Central memory CD4-positive, alpha-beta T cell (primary cell): ENCODE results near the gene AUTS2.

Experiments
- DNase-seq: peaks from one replicate; pipeline ENCODE4 v3.0.0; 2022

AUTS2 gene

DNA sequence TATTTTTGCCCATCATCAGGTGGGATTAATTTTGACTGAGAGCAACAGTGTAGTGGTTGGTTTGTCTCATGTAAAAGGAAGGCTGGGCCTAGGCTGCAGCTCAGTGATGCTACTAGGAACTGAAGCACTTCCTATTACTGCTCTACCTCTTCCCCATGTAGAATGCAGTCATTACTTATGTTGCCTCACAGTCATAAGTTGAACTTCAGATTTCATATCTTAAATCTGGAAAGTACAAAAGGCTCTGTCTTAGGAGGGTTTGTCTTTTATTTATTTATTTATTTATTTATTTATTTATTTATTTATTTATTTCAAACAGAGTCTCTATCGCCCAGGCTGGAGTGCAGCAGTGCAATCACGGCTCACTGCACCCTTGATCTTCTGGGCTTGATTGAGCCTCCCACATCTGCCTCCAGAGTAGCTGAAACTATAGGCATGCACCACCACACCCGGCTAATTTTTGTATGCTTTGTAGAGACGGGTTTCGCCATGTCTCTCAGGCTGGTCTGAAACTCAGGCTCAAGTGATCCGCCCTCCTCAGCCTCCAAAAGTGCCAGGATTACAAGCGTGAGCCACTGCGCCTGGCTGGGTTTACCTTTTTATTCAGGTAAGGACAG lies 812.0 kb downstream of the AUTS2 start:
- DNase-seq, result no peak

DNA sequence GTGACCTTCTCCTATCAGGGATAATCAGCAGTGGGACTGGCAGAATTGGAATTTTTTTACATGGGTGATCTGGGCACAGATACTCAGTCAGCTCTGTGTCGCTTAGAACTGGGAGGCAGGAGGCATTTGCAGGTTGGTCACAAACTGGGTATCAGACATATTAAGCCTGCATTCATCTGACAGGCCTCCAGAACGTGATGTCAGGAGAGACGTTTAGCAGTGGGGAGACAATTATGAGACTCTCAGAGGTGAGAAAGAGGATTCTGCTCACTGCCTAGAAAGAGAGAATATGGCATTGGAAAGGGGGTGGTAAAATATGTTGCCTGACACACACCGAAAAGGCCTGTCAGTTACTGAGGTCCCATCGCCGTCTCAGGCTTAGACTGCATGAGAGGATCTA lies 816.1 kb downstream of the AUTS2 start:
- no peak for DNase-seq

DNA sequence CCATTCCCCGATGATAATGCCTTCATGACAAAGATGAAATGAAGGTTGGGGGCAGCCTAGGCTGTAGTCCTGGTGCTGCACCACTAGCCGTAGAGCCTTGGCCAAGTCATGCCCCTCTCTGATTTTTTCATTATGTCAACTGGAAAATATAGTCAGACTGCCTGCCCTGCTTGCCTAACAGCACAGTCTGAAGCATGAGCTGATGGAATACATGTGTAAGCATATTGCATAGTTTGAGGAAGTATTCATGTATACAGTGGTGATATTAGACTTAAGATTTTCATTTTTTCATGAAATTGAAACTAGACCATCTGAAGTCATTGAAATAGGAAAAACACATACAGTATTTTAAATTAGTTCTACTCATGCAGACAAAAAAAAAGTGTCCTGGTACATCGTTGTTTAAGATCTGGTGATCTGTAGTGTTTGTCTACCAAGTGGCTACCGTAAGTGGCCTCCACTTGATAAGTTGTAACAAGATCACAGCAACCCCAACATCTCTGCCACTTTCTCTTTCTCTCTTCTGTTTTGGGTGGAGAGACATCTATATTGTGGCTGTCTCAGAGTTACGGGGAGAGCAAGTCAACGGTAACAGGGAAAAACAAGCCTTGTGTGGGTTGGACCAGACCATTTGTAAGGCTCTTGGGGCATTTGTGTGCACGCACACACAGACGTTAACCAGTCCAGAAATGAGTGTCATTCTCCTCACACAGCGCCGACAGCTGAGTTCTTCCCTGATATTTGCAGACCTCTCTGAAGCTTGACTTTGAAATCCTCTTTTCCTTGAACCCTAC lies 817.1 kb downstream of the AUTS2 start:
- DNase-seq, result no peak

DNA sequence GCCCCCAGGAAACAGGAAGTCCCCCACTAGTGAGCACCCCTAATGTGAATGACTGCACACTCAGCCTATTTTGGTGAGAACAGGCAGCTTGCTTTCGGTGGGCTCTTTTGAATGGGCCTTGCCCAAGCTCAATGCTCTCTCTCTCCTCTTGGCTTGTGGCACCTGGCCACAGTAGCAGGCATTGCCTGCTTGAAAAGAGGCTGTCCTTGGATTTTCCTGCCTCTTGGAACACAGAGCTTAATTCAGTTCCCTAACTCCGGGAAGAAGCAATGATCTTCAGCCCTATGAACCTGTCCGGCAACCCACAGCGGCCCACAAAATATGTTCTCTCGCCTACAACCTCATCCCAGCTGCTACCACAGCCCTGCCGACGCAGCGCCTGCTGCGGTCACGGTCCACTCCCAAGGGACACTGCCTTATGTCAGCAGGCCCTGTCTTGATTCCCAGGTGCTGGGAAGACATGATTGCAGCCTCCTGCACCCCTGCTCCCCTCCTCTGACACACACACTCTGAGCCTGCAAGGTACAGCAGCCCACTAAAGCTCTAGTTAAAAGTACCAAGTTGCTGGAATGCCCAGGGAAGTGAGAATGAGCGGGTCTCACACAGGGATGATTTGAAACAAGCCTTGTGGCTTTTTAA lies 818.2 kb downstream of the AUTS2 start:
- no peak for DNase-seq

DNA sequence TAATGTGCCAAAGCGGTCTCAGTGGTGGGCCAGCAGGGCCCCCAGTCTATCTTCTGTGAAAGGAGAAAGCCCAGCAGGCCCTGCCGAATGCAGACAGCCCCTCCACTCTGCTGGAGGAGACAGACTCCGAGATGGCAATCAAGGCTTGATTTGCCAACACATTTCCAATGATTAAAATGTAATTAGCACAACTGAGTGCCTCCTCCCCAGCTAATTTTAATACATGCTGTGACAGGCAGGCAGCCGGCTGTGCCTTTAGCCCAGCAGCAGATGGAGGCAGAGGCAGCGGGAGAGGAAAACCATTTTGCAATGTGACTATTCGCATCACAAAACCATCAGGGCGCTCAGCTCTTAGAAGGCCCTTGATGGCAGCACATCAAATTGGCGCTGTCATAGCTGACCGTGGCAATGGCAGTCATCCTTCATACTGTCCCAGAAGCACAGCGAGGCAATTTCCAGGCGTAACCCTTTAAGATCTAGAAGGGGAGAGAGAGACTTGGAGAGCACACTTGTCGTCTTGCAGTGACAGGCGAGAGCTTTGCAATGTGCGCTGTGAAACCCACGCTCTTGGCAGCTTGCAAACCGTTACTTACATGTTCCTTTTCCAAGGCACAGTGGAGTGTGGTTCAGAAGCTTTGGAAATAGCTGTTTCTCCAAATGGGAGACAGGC lies 818.8 kb downstream of the AUTS2 start:
- no peak for DNase-seq

DNA sequence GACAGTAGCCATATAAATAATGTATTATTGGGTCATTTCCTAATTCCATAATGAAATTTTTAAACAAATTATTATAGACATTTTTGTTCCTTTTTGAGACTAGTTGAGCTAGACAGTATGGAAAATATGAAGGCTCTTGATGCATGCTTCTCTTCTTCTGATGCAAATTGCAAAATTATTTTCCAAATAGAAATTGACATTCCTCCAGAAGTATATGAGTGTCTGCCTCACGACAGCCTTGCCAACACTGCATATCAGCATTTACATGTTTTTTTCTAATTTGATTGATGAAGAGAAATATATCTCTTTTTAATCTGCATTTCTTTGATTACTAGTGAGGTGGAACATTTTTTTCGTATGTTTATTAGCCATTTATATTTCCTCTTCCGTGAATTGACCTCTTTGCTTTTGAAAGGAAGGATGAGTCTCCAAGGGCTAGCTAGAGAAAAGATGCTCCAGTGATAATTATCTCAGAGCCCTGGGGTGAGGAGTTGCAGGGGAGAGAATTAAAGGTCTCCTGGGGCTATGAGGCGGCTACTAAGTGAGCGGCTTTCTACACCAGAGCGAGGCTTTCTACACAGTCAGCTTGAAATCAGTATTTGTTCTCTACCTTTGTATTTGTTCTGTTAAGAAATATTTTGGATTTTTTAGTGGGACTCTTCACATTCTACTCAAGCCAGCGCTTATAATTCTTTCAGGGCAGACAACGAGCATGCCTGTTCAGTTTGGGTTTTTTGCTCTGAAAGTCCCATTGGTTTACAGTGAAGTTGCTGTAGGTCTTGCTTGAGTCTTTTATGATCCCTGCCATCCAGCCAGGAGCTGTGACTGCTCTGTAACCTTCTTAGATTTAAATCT lies 821.5 kb downstream of the AUTS2 start:
- DNase-seq, result no peak

DNA sequence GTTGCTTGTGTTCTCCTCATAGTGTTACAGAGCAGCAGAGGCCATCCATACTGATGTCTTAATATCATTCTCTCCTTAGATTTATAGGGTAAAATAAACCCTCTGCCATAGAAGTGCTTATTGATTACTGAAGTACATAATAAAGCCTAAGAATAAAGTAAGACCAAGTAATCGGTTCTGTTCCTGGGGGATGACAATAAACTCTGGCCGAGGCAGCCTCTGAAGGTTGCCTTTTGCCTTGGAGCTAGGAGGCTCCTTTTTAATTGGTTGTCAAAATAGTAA lies 822.0 kb downstream of the AUTS2 start:
- no peak for DNase-seq

DNA sequence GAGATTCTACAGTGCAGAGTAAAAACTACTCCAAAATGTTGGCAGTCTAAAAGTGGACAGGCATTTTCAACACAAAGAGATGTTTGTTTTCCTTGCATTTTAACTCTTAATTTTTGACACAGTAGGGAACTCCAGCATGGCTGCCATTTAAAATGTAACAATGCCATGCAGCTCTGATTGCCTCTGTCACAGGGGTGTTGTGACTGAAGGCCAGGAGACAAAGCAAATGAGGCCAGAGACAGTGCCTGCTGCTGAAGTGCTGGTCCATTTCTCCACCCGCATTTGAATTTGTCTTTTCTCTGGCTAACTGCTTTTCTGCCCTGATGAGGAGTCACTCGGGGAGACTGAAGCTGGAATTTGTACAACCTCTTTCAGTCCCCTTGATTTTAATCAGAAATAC lies 823.0 kb downstream of the AUTS2 start:
- no peak for DNase-seq

DNA sequence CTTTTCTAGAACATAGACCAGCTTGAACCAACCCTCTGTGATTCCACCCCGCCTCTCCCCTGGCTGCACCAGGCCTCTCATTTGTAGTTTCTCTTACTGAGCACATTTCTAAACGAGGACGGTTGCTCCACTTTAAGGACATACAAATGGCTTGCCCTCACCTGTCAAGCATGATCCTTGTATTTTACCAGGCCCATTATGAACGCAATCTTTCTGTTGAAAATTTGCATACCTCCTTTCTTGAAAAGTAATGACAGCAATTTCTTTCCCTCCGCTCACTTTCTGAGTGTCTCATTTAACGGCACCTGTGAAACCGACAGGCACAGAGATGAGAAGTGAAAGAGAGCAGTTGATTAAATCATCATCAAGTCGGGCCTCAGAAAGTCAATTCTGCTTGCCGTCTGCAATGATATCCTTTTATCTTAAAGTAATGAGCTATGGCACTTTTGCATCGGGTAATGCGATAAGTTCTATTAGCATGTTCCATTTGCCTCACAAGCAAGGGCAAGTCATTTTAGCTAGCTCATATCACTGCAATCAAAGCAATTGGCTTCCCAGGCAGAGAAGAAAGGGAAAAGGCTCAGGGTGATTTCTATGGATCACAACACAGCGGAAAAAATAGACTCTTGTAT lies 828.1 kb downstream of the AUTS2 start:
- no peak for DNase-seq

DNA sequence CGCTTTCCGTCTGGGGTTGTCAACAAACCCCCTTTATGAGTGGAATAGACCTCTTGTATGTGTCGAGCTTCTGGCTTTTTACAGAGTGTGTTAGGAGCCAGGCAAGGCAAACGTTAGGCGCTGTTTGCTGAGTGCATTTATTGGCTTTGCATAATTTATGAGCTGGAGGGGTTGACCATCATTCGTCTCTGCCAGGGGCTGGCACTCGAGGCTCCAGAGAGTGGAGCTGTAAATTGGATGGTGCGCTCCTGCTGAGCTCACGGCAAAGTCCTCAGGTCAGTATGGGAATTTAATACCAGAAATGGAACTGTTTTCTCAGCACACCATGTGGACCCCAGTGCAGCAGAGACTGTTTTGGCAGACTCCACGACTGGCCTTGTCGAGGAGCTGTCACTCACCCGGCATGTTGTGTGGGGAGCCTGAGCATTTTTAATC lies 834.3 kb downstream of the AUTS2 start:
- no peak for DNase-seq

DNA sequence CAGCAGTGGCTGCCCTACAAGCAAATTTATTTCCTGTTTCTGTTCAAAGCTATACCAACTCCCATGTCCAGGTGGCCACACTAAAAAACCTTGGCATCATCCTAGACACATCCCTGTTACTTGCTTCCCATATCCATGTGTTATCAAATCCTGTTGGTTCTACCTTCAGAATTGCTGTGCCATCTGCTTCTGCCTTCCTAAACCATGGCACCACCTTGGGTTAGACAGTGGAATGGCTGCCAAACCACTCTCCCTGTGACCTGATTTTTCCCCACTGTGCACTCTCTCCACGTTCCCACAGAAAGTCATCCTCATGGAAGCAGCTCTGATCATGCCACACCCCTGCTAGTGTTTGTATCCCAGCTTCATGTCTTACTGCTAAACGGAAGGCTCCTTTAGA lies 836.1 kb downstream of the AUTS2 start:
- DNase-seq, result no peak

DNA sequence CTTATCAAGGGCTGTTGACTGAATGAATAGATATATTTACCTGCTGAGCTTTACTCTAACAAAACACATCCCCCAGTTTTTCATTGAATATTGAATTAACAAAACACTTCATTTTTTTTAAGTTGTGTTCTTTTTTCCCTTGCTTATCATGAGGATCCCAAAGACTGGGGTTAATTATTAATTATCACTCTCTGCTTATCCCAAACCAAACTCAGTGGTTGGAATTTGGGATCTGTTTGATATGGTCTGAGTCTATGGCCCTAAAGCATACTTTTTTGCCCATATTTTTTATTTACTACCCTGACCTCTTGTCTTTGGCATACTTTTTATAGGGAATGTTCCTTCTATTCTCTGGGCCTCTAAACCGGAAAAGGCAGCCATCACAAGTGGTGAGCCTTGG lies 836.5 kb downstream of the AUTS2 start:
- no peak for DNase-seq

DNA sequence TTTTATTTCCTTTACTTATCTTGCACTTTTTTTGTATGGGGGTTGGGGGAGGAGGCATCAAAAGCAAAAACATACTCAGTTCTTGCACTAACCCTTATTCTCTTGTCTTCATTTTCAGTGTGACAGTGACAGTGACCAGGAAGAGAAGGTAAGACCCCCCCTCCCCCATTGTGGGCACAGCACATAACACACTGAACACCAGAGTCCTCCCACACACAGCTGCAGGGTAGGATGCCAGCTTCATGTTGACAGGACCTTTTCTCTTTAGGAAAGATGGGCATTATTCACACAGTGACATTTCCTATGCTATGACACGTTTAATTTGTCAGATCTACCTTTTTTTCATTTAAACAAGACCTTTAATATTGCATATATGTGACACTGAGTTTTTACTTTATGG lies 837.4 kb downstream of the AUTS2 start:
- DNase-seq, result no peak

DNA sequence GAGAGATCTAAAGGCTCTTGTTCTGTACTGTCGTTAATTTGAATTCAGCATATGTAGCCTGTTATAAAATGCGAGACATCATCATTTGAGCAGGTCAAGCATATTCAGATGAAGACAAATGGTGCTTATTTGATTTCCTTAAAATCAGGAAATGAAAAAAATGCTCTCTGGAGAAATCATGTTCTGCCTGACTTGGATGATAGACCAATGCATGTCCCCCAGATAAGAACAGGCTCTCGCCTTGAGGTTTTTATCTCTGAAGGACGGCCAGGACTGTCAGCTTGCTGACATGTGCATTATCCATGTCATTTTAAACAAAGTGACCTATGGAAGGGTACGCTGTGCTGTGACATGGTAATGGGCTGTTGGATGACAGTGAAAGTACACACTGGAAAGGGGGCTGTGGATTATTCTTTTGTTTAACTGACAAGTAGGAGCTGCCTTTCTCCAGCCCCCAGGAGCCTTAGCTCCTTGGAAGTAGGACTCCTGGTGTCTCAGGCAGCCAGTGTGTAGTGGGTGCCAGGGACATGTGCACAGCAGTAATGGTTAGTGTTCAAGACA lies 838.6 kb downstream of the AUTS2 start:
- DNase-seq, result no peak

DNA sequence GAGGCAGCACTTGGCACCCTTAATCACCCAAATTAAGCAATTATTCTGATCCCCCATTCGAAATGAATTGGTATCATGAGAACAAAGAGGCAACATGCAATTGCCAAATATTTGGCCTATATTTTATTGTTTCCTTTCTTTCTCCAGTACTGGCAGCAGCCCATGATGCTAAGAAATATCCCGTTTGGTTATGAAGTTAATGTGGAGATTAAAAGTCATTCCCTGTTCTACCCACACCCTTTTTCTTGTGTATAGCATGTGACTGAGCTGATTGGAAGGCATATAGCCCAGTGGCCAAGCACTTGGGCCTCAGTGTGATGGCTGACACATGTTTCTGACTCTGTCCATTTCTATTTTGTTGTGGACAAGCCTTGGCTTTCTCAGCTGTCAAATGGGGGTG lies 841.4 kb downstream of the AUTS2 start:
- no peak for DNase-seq

DNA sequence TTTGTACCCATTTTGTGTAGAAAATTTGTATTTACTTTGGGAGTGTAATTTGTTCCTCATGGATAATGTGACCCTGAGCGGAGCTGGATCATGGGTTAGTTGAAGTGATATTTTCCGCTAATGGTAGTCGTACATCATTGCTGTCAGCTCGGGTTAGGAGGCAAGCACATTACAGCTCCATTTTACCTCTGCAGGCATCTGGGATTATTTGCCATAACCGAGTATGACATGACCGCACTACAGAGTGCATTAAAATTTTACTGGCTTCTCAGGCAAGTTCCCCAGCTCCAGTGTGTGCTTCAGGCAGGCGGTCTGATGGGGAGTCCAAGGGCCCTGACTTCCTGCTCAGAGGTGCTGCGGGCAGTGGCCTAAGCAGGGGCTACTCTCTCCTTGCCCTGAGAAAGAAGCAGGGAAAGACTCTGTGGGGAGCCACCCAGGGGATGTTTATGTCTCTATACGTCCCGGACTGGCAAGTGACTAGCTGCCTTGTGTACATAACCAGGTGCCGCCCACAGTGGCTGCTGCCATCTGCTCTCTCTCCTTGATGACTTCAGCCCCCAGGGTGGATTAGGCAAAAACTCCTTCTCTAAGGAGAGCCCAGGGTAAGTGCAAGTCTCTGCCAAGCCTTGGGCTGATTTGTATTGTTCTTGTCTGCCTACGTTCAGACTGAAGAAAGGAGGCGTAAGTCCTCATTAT lies 848.3 kb downstream of the AUTS2 start:
- no peak for DNase-seq

DNA sequence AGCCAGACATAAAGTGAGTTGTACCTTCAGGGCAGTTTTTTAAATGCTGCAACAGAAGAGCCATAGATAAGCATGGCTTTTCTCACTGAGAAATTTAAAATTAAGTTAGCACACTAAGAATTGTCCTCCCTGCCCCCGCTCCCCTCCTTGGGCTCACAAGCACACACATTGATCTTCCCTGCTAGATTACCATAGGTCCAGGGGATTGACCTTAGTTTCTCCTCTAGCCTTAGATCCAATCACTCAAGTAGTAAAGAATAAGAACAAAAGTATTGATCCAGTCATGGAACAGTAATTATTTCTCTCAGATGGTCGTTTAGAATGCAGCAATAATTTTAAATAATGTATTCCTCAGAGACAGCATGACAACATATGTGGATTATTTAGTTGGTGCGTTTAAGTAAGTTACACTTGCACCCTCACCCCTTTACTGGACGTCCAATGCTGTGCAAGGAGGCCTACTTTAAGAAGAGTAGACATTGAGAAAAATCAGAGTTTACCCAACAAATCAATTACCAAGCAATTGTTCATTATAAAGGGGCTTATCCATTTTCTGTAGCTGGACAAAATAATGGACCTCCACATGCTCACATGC lies 850.1 kb downstream of the AUTS2 start:
- no peak for DNase-seq

DNA sequence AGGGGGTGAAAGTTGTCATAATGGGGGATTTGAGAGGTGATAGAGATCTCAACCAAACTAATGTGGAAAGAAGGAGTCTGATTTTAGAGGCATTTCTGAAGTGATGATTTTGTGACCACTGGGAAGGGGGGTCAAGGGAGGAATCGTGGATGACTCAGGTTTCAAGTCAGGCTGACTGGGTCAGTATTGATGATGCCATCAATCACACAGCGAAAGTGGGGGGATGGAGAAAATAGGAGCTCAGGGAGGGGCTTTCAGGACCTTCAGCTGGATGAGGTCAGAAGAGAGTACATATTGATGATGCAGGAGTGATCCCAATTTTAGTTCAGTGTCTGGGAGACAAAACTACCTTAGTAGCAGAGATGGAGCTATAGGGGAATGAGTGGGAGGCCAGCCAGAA lies 852.5 kb downstream of the AUTS2 start:
- DNase-seq, result no peak

DNA sequence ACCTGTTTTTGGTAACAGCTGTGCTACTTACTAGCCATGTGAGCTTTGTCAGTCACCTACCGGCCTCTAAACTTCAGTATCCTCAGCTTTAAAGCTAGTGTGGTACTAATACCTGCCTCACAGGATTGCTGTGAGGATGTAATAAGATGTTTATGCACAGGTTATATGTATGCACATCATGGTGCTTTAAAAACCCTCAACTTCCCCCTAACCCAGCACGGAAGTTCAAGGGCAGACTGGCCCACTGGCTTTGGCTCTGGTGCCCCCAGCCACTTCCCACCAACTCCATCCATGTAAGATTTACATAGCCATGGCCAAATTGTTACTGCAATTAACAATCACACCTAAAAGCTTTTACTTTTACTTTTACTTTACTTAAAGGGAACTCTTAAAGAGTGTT lies 857.6 kb downstream of the AUTS2 start:
- DNase-seq, result no peak

DNA sequence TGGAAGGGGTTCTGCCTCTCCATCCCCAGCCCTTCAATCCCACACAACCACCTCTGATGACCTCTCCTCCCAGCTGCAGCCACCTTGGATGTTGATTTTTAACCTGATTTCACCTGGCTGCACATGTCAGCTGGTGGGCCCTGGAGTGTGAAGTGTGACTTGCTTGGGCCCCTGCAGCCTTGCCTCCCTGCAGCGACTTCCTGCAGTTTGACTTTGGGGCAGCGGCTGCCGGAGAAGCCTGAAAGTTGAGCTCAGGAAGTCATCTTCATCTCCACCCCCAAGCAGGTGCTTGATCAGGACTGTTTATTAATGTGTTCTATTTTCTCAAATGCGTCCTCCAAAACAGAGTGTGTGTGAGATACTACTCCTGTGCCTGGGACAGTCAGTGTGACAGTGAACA lies 858.4 kb downstream of the AUTS2 start:
- no peak for DNase-seq

DNA sequence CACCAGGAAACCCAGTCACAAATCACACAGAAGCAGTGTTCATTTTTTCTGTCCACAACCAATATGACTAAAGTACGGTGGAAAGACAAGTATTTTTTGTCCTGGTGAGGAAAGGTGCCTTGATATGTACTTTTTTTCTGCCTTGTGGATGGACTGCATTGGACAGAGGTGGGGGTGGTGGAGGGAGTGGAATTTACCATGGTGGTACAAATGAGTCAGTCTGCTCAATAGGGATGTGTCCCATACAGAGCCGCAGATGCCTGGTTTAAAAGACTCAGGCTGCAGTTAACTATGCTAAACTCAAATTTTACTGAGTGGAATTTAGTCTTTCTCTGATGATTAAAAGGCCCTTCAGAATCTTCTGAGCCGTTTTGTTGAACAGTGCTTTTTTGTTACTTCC lies 859.2 kb downstream of the AUTS2 start:
- no peak for DNase-seq
